RPMI7951 (cell line): ENCODE data around the gene PRR12. TPM values are rescaled to one million over a fixed set of nuclear protein-coding genes. Genes with fewer than 3 reads are reported as not detected.

Experiments
- DNase-seq: peaks from one replicate; pipeline ENCODE4 v3.0.0-alpha.2; 2012; ENCODE audit warnings: low read depth
- total RNA-seq: library from RNA; depleted of rRNA; stranded (reverse); fragments of >200 nt; shearing (Covaris generic); gene quantifications from 2 replicates; pipeline ENCODE4 v1.2.3, GENCODE V29; 2014

PRR12 gene
- total RNA-seq, 1 experiment from 2014 or later = 1.1 TPM

DNA sequence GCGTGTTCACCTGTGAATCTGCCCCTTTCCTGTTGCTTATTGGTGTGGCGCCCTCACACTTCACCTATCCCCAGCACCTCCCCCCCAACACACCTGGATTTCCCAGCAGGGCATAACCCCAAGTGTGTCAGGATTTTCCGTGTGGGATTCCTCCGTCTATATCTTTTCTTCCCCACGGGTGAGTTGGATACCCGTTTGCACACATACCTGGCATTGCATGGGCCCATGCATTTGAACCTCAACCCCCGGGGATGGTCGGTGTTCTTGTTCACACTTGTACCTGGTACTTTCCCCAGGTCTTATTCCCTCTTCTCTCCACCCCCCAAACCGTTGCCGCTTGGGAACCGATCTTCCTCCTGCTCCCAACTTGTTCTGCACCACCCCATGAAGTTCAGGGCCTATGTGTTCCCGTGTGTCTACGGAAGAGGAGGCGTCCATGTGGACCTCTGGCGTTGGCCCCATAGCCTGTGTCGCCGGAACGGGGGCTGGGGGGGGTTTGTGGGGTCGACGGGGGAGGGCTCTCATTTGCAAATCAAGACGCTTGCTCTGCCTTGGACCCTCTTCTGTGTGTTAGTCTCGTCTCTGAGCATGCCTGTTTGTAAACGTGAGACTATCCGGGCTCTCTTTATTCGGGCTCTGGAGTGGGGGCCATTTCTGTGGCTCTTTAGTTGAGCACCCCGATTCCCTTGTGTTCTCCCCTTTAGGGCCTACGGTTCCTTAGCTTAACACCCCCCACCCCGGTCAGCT is 1.7 kb downstream of the PRR12 start:
- peak; percentile 24 for DNase-seq

DNA sequence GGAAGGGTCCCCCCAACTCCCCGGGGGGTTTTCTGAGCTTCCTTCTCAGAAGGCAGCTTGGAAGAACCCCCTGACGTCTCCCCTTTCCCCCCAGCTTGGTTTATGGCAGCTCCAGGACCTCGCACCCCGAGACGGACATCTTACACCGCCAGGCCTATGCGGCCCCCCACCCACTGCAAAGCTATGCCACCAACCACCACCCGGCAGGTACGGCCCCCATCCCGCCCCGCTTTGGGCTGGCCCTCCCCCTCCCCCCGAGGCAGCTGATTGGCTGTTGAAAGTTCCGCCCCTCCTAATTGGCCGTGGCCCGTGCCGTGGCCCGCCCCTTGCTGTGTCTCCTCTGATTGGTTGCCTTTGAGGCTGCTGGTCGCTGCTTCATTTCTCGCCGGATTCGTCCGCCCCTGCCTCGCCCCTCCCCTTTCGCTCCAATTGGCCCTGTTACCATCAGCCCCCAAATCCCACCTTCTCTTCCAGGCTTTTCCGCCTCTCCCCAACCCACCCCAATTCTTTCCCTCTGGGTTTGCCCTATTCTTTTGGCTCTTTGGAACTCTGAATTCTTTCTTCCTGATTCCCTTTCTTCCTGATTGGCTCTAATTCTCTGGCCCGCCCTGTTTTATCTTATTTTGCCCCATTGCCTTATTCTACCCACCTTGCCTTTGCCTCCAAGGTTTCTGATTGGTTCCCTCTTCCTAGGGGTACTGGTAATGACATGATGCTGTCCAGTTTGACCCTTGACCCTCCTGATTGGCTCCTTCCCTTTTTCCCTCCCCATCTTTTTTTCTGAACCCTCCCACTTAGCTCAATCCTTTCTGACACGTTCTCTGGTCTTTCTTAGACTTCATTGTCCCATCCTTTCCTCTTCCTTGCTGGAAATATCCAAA is 2.5 kb downstream of the PRR12 start:
- peak; percentile 89 for DNase-seq

DNA sequence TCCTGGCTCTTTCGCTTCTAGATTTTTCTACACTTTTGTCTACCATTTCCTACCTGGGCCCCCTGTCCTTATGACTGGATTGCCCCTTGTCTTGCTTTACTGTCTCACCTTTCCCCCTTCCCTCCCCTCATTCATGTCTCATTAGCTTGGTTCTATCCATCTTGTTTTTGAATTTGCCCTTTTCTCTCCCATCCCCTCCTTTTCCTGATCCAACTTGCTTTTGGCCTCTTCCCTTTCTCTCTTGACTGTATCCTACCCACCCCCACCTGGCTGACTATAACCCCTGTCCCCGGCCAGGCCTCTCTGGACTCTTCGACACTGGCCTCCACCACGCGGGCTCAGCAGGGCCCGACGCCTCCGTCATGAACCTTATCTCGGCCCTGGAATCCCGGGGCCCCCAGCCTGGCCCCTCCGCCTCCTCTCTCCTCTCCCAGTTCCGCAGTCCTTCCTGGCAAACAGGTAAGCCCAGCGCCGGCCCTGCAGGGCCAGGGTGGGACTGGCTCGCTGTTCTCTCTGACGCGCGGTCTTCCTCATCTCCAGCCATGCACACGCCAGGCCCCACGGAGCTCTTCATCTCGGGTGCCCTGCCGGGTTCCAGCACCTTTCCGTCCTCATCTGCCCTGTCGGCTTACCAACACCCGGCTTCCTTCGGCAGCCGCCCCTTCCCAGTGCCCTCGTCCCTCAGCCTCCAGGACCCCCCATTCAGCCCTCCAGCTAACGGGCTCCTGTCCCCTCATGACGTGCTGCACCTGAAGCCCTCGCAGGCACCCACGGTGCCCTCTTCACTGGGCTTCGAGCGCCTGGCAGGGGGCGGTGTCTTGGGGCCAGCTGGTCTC is 3.4 kb downstream of the PRR12 start:
- DNase-seq = no peak

GRCh38 chr19:49594993-49595818 is 4.2 kb downstream of the PRR12 start:
- DNase-seq = no peak

- no peak for DNase-seq
Measured at GRCh38 chr19:49595819-49596404, 4.9 kb downstream of the PRR12 start.

- DNase-seq = no peak
Measured at GRCh38 chr19:49596407-49596806, 5.4 kb downstream of the PRR12 start.

- DNase-seq = no peak
Measured at GRCh38 chr19:49596954-49597702, 6.1 kb downstream of the PRR12 start.

- no peak for DNase-seq
Measured at GRCh38 chr19:49597703-49597974, 6.7 kb downstream of the PRR12 start.

DNA sequence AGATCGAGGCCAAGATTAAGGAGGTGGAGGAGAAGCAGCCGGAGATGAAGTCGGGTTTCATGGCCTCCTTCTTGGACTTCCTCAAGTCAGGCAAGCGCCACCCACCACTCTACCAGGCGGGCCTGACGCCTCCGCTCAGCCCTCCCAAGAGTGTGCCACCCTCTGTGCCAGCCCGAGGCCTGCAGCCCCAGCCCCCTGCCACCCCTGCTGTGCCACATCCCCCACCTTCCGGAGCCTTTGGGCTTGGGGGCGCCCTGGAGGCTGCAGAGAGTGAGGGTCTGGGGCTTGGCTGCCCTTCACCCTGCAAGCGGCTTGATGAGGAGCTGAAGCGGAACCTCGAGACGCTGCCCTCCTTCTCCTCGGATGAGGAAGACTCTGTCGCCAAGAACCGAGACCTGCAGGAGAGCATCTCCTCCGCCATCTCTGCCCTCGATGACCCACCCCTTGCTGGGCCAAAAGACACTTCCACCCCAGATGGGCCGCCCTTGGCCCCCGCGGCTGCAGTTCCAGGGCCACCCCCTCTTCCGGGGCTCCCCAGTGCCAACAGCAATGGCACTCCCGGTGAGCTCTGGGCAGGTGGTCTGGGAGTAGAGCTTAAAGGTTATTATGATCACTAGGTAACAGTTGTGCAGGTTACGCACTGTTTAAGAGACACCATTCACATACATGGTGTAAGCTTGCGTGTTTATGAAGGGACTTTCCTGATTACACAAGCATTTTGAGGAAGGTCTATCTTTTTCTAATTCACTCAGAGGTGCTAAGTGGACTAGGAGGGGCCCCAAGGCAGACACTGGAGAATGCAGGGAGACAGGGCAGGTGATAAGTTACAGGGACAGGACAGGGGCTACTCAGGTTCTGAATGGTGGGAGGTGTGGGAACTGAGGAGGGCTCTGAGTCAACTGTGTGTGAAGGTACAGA is 8.7 kb downstream of the PRR12 start:
- no peak for DNase-seq

DNA sequence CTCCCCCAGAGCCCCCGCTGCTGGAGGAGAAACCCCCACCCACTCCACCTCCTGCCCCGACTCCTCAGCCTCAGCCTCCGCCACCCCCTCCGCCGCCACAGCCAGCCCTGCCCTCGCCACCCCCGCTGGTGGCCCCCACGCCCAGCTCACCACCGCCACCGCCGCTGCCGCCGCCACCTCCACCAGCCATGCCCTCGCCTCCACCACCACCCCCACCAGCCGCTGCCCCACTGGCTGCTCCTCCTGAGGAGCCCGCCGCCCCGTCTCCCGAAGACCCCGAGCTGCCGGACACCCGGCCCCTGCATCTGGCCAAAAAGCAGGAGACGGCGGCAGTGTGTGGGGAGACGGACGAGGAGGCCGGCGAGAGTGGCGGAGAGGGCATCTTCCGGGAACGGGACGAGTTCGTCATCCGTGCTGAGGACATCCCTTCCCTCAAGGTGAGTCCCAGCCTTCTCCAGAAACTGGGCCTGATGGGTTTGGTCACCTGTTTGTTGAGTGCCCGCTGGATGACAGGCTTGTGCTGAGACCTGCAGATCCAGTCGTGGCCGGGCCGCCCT is 10.6 kb downstream of the PRR12 start:
- no peak for DNase-seq

- no peak for DNase-seq
Measured at GRCh38 chr19:49602806-49603205, 11.8 kb downstream of the PRR12 start.

- no peak for DNase-seq
Measured at GRCh38 chr19:49605605-49606004, 14.6 kb downstream of the PRR12 start.

GRCh38 chr19:49609499-49610092 is 18.6 kb downstream of the PRR12 start:
- no peak for DNase-seq

DNA sequence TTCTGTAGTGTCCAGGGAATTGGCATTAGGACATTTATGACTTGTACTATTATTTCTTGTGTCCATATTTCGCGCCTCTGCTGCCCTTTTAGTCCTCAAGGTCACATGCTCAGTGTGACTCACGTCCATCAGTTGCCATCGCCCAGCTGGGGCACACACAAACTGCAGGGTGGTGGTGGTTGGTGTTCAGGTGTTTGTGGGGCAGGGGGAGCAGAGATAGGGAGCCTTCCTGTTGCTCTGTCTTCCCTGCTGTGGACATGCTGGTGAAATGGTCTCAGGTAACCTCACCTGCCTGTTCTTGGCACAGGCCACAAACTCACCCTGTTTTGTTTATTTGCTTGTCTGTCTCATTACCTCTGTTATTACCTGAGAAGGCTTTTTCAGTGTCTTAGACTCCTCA is 22.4 kb downstream of the PRR12 start:
- DNase-seq = peak; percentile 63

DNA sequence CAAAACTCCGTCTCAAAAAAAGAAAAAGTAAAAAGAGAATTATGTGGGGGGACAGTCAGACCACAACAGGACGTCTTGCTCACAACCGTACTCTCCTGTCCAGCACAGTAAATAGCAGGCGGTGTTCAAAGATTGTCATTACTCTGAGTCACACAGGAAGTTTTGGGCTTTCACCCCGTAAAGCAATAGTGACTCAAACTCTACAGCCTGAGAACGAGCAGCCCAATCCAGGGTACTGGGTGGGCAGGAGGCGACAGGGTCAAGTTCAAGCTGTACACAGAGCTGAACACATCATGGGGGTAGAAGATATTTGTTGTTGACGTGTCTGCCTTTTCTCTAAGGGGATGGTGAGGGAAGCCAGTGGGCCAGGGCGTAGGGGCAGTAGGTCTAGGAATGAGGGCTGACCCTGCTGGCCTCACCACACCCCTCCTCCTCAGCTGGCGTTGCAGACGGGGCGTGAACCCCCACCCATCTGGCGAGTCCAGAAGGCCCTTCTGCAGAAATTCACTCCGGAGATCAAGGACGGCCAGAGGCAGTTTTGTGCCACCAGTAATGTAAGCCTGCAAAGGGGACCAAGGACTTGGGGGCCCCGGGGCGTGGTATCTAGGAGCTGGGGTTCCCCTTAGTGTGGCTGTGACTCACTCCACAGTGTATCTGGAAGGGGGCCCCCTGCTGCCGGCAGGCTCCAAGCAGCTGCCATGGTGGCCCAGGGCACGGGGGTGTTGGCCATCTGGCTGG is 23.3 kb downstream of the PRR12 start:
- peak; percentile 93 for DNase-seq

DNA sequence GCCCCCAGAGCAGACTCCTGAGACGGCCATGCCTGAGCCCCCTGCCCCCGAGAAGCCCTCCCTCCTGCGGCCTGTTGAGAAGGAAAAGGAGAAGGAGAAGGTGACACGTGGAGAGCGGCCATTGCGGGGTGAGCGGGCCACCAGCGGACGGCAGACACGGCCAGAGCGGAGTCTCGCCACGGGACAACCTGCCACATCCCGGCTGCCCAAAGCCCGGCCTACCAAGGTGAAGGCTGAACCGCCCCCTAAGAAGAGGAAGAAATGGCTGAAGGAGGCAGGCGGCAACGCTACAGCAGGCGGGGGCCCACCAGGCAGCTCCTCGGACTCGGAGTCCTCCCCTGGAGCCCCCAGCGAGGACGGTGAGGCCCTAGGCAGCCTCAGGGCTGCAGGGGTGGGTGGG is 24.9 kb downstream of the PRR12 start:
- no peak for DNase-seq

- DNase-seq = no peak
Measured at GRCh38 chr19:49616532-49616931, 25.6 kb downstream of the PRR12 start.

DNA sequence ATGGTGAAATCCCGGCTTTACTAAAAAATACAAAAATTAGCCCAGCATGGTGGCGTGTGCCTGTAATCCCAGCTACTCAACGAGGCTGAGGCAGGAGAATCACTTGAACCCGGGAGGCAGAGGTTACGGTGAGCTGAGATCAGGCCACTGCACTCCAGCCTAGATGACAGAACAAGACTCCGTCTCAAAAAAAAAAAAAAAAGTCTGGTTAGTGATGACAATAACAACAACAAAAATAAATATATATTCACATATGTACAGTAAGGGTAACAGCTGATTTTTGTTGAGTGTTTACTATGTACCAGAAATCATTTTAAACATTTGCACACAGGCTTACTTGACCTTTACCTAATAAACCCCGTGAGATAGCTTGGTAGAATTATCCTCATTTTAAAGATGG is 26.0 kb downstream of the PRR12 start:
- DNase-seq = no peak
